AG04449 (cell line): ENCODE measurements around the gene PRDM4.

Source experiments
- CTCF ChIA-PET: fragments of 350-600 bp; formaldehyde crosslinking; extraction: SDS; loops from one replicate; lab custom pipeline; 2021; ENCODE audit warnings: antibody characterized with exemption; lab: Yijun Ruan, JAX
- POLR2A ChIA-PET: fragments of 400-600, 350-600 bp; formaldehyde crosslinking; extraction: SDS; loops from one replicate; lab custom pipeline; 2020; ENCODE audit warnings: antibody characterized with exemption, inconsistent platforms; lab: Yijun Ruan, JAX
- DNase-seq: peaks from one replicate; pipeline ENCODE4 v3.0.0-alpha.2; 2010; ENCODE audit warnings: low read depth, low spot score
- H3K4me3 ChIP-seq: 2 replicates; pipeline ENCODE4 v1.5.1; 2011; ENCODE audit warnings: low read depth, mild to moderate bottlenecking, control low read depth, low read length
- CTCF ChIP-seq: IDR thresholded peaks from one replicate; pipeline ENCODE4 v1.5.1; 2011; ENCODE audit warnings: mild to moderate bottlenecking, moderate library complexity, low read length, control low read depth, inconsistent platforms; ENCODE audit not compliant: insufficient read depth; ENCODE audit errors: missing control alignments

The PRDM4 gene

DNA sequence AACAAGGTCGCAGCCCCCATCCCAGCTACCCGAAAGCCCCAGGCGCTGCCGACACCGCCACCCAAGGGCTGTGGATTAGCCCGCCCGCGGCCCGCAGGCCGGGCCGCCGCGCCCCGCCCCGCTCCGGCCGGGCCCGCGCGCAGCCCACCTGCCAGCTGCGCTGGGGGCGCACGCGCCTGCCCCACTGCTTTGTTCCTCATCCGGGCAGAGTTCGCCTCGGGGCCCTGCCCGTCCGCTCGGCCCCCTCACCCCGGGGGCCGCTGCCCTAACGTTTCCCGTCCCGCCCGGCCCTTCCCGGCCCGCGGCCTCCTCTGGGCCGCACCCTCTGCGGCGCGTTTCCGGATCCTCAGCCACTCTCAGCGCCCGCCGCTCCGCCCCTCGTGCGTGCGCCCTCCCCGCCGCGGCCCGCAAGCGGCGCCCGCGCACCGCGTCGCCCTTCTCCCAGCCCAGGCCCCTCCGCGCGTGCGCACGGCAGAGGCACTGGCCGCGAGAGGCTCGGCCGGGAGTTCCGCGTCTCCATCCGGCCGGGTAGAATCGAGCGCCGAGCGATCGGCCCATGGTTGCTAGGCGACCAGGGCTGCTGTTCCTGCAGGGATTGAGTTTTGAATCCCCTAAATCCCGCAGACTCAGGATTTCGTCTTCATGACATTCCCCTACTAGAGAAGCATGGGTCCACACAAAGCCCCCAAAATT lies at the start of gene PRDM4:
PRDM4 (minus strand) TSS at position 329 of the 693 bp plus-strand sequence. CDS start 622 bp downstream, outside the sequence.
- TF ChIP-seq CTCF, result no peak
- POLR2A ChIA-PET, result no interaction called here
- DNase-seq, result peak; percentile 46
- CTCF ChIA-PET, result no interaction called here
- peak within 1 kb of the TSS; percentile 86 for H3K4me3 ChIP-seq

GRCh38 chr12:107807471-107808150 lies 46.7 kb upstream of the PRDM4 start:
- DNase-seq, result no peak
- POLR2A ChIA-PET, result no interaction called here
- CTCF ChIA-PET, result no interaction called here
- H3K4me3 ChIP-seq, result no peak overlapping the region
- no peak for TF ChIP-seq CTCF

- no peak overlapping the region for H3K4me3 ChIP-seq
- no peak for TF ChIP-seq CTCF
- DNase-seq, result no peak
- POLR2A ChIA-PET, result no interaction called here
- CTCF ChIA-PET, result no interaction called here
Observed at GRCh38 chr12:107805488-107806180, 44.7 kb upstream of the PRDM4 start.

GRCh38 chr12:107803092-107803491 lies 42.2 kb upstream of the PRDM4 start:
- no peak for DNase-seq
- POLR2A ChIA-PET, result no interaction called here
- TF ChIP-seq CTCF, result no peak
- H3K4me3 ChIP-seq, result no peak overlapping the region
- CTCF ChIA-PET, result no interaction called here

DNA sequence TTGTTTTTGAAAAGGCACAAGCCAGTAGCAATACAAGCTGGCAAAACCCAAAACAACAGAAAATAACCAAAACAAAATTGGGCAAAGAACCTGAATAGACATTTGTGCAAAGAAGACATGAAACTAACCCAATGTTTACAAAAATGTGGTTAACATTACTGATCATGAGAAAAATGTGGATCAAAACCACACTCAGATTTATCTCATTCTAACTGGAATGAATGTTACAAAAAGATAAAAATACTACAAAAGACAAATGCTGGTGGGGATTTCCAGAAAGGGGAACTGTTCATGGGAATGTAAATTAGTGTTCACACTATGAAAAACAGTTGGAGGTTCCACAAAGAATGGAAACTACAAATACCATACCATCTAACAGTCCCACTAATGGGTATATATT lies 40.2 kb upstream of the PRDM4 start:
- TF ChIP-seq CTCF, result no peak
- POLR2A ChIA-PET, result no interaction called here
- H3K4me3 ChIP-seq, result no peak overlapping the region
- no peak for DNase-seq
- CTCF ChIA-PET, result no interaction called here

DNA sequence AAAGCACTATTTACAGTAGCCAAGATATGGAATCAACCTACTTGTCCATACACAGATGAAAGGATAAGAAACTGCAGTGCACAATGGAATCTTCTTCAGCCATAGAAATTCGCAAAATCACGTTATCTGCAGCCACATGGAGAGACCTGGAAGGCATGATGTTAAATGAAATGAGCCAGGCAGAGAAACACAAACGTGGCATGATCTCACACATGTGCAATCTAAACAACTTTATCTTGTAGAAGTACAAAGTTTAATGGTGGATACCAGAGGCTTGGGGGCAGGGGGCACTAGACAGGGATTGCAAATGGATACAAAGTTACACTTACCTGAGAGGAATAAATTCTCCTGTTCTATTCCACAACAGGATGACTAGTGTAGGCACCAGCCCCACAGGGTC lies 37.6 kb upstream of the PRDM4 start:
- no peak overlapping the region for H3K4me3 ChIP-seq
- POLR2A ChIA-PET, result no interaction called here
- no peak for TF ChIP-seq CTCF
- no peak for DNase-seq
- CTCF ChIA-PET, result no interaction called here
